Measurements from ENCODE around the gene CDH23. TPM values are rescaled to one million over a fixed set of nuclear protein-coding genes. Genes with fewer than 3 reads are reported as not detected.

The CDH23 gene
- 6.4 TPM for total RNA-seq
- 1.1 TPM for polyA plus RNA-seq (ENCODE audit: insufficient read depth, low read depth, low replicate concordance)
- long read RNA-seq, donor 1: 0 reads
- long read RNA-seq, donor 2, partial matches to known transcripts: 158 of 312 reads
- long read RNA-seq, donor 2, other reads (novel, unspliced or antisense): 154 of 312 reads
- long read RNA-seq, donor 3, partial matches to known transcripts: 205 of 479 reads
- long read RNA-seq, donor 3, other reads (novel, unspliced or antisense): 274 of 479 reads
- long read RNA-seq, donor 4, partial matches to known transcripts: 183 of 384 reads
- long read RNA-seq, donor 4, other reads (novel, unspliced or antisense): 201 of 384 reads
- long read RNA-seq, donor 5: 0 reads
- long read RNA-seq, donor 6: 0 reads
- long read RNA-seq, donor 7, partial matches to known transcripts: 2 of 3 reads
- long read RNA-seq, donor 7, other reads (novel, unspliced or antisense): 1 of 3 reads
- long read RNA-seq, donor 8: 0 reads
- long read RNA-seq, donor 9: 0 reads
- long read RNA-seq, donor 10: 0 reads

- intact Hi-C loops (cut with DNase I): no loop called here
- Histone ChIP-seq H3K27ac (ENCODE audit: low read depth in 2 of 2, low read length in 2 of 2) (no peak within 1 kb of the TSS), H3K9ac (ENCODE audit: low read length in 3 of 3) (peak within 1 kb of the TSS in 1 of 3 donors; percentile 12), H3K27me3 (ENCODE audit: control insufficient read depth, insufficient read depth, low read length) (peaks cover 19% of the 10 kb centered on the region), H3K9me3 (ENCODE audit: control insufficient read depth in 2 of 3, insufficient read depth in 1 of 3, low read length in 3 of 3) (no peaks in the 10 kb centered on the region), H3K36me3 (ENCODE audit: control insufficient read depth in 2 of 3, insufficient read depth in 3 of 3, low read length in 3 of 3) (no peaks in the 10 kb centered on the region), H3K4me1 (ENCODE audit: control insufficient read depth in 2 of 3, insufficient read depth in 2 of 3, low read depth in 1 of 3, low read length in 3 of 3) (peaks cover 0 to 6% (median 0%) of the 10 kb centered on the region in 3 donors), H3K4me3 (ENCODE audit: low read length in 3 of 3) (peak within 1 kb of the TSS in 1 of 3 donors; percentile 35)
- no peak for TF ChIP-seq CTCF (IDR thresholded peaks at IDR 0.05; ENCODE audit: borderline replicate concordance, extremely low read depth, insufficient read depth)
- peak; percentile 47 to 80 (median 62) for DNase-seq
- FAIRE-seq: no peak
These were observed at the start of gene CDH23 for GRCh38 chr10:71396711-71397295. Gene CDH23, plus strand, starts transcription at chr10:71396920. Its CDS starts 42,912 bp downstream, at chr10:71439832.

- no peak overlapping the region for H3K27ac ChIP-seq (ENCODE audit: low read depth in 2 of 2, low read length in 2 of 2)
- no peak overlapping the region for H3K9ac ChIP-seq (ENCODE audit: low read length in 3 of 3)
- no peaks in the 10 kb centered on the region for H3K36me3 ChIP-seq (ENCODE audit: control insufficient read depth in 2 of 3, insufficient read depth in 3 of 3, low read length in 3 of 3)
- intact Hi-C loops (cut with DNase I): no loop called here
- TF ChIP-seq CTCF (IDR thresholded peaks at IDR 0.05; ENCODE audit: borderline replicate concordance, extremely low read depth, insufficient read depth): no peak
- no peaks in the 10 kb centered on the region for H3K4me1 ChIP-seq (ENCODE audit: control insufficient read depth in 2 of 3, insufficient read depth in 2 of 3, low read depth in 1 of 3, low read length in 3 of 3)
- H3K27me3 ChIP-seq (ENCODE audit: control insufficient read depth, insufficient read depth, low read length): no peaks in the 10 kb centered on the region
- FAIRE-seq (no peak), DNase-seq (no peak)
- H3K9me3 ChIP-seq (ENCODE audit: control insufficient read depth in 2 of 3, insufficient read depth in 1 of 3, low read length in 3 of 3): no peaks in the 10 kb centered on the region
- no peak overlapping the region for H3K4me3 ChIP-seq (ENCODE audit: low read length in 3 of 3)
These were observed 48.9 kb upstream of the CDH23 start for GRCh38 chr10:71347587-71348395.

- Histone ChIP-seq H3K36me3 (ENCODE audit: control insufficient read depth in 2 of 3, insufficient read depth in 3 of 3, low read length in 3 of 3) (no peaks in the 10 kb centered on the region), H3K9me3 (ENCODE audit: control insufficient read depth in 2 of 3, insufficient read depth in 1 of 3, low read length in 3 of 3) (no peaks in the 10 kb centered on the region), H3K27me3 (ENCODE audit: control insufficient read depth, insufficient read depth, low read length) (no peaks in the 10 kb centered on the region), H3K4me1 (ENCODE audit: control insufficient read depth in 2 of 3, insufficient read depth in 2 of 3, low read depth in 1 of 3, low read length in 3 of 3) (no peaks in the 10 kb centered on the region), H3K9ac (ENCODE audit: low read length in 3 of 3) (no peak overlapping the region), H3K4me3 (ENCODE audit: low read length in 3 of 3) (no peak overlapping the region), H3K27ac (ENCODE audit: low read depth in 2 of 2, low read length in 2 of 2) (no peak overlapping the region)
- intact Hi-C loops (cut with DNase I): no loop called here
- DNase-seq: no peak
- TF ChIP-seq CTCF (IDR thresholded peaks at IDR 0.05; ENCODE audit: borderline replicate concordance, extremely low read depth, insufficient read depth): no peak
- FAIRE-seq: no peak
These were observed 47.9 kb upstream of the CDH23 start for GRCh38 chr10:71348850-71349249.

Measured in kidney (tissue), 22 donors.